CD14-positive monocyte (primary cell): ENCODE results near the gene NDUFA12. TPM values are rescaled to one million over a fixed set of nuclear protein-coding genes. Genes with fewer than 3 reads are reported as not detected.

Experiments used
- DNase-seq, 3 donors: peaks; one replicate each; pipeline ENCODE4 v3.0.0-alpha.2; 2011 to 2022
- H2AFZ ChIP-seq: 2 replicates; pipeline ENCODE4 v1.6.0; 2012; ENCODE audit warnings: mild to moderate bottlenecking, low read depth, low read length, inconsistent platforms; ENCODE audit not compliant: insufficient read depth, poor library complexity, severe bottlenecking
- H3K27ac ChIP-seq, 2 donors: 1 replicate in 1 of 2; 2 replicates in 1 of 2; pipeline ENCODE4 v1.5.1; 2012 to 2013; ENCODE audit warnings: low read length in 2 of 2, control low read depth in 1 of 2, inconsistent platforms in 1 of 2, low read depth in 1 of 2, mild to moderate bottlenecking in 1 of 2
- H3K27me3 ChIP-seq, 2 donors: one replicate each; pipeline versions ENCODE4 v1.6.0 to v1.6.1; 2011 to 2013; ENCODE audit warnings: low read length in 2 of 2; ENCODE audit not compliant: control insufficient read depth in 2 of 2, insufficient read depth in 2 of 2
- H3K36me3 ChIP-seq, 2 donors: replicated peaks in 1 of 2; 1 replicate in 1 of 2; 2 replicates in 1 of 2; pipeline versions ENCODE4 v1.5.1 to v1.6.1; 2012 to 2013; ENCODE audit warnings: low read length in 2 of 2, control low read depth in 1 of 2, inconsistent platforms in 1 of 2, mild to moderate bottlenecking in 1 of 2; ENCODE audit not compliant: insufficient read depth in 2 of 2, control insufficient read depth in 1 of 2
- H3K4me1 ChIP-seq, 2 donors: 1 replicate in 1 of 2; 2 replicates in 1 of 2; pipeline versions ENCODE4 v1.5.1 to v1.6.1; 2012 to 2013; ENCODE audit warnings: low read length in 2 of 2, control low read depth in 1 of 2, inconsistent platforms in 1 of 2, mild to moderate bottlenecking in 1 of 2, moderate library complexity in 1 of 2; ENCODE audit not compliant: insufficient read depth in 2 of 2, control insufficient read depth in 1 of 2
- H3K4me2 ChIP-seq: replicated peaks from 2 replicates; pipeline ENCODE3; 2012; ENCODE audit warnings: low read length, moderate library complexity, mild to moderate bottlenecking; ENCODE audit not compliant: poor library complexity, severe bottlenecking; ENCODE audit errors: extremely low read depth
- H3K4me3 ChIP-seq, 3 experiments: fragments of 200-600 bp in 1 of 3; sonication (generic) in 1 of 3; replicated peaks in 1 of 3; 1 replicate in 2 of 3; 2 replicates in 1 of 3; pipeline ENCODE4 v1.5.1; 2011 to 2013; ENCODE audit warnings: low read length in 3 of 3, mild to moderate bottlenecking in 3 of 3, control low read depth in 2 of 3, low read depth in 2 of 3, inconsistent platforms in 1 of 3, moderate library complexity in 1 of 3
- H3K79me2 ChIP-seq: 2 replicates; pipeline ENCODE4 v1.6.0; 2012; ENCODE audit warnings: mild to moderate bottlenecking, control low read depth, inconsistent platforms, low read length, moderate library complexity; ENCODE audit not compliant: insufficient read depth
- H3K9ac ChIP-seq: 2 replicates; pipeline ENCODE4 v1.6.0; 2017; ENCODE audit warnings: low read length, mild to moderate bottlenecking; ENCODE audit not compliant: insufficient read depth, poor library complexity, severe bottlenecking
- H3K9me3 ChIP-seq, 2 donors: replicated peaks in 1 of 2; 1 replicate in 1 of 2; 2 replicates in 1 of 2; pipeline versions ENCODE4 v1.5.1 to v1.6.1; 2012 to 2013; ENCODE audit warnings: low read length in 2 of 2, control low read depth in 1 of 2; ENCODE audit not compliant: control insufficient read depth in 1 of 2, insufficient read depth in 1 of 2
- H4K20me1 ChIP-seq: 2 replicates; pipeline ENCODE4 v1.6.0; 2012; ENCODE audit warnings: mild to moderate bottlenecking, low read length, control low read depth, moderate library complexity; ENCODE audit not compliant: insufficient read depth
- H3K27ac Mint-ChIP-seq, 7 donors: one replicate each; pipeline ENCODE4 v1.8.0; 2020; ENCODE audit warnings: mild to moderate bottlenecking in 7 of 7, mixed read lengths in 7 of 7, moderate library complexity in 6 of 7, inconsistent platforms in 2 of 7
- H3K27me3 Mint-ChIP-seq, 3 donors: one replicate each; pipeline ENCODE4 v1.8.0; 2021 to 2022; ENCODE audit warnings: low read depth in 3 of 3, mild to moderate bottlenecking in 3 of 3, mixed read lengths in 3 of 3, moderate library complexity in 3 of 3, inconsistent platforms in 1 of 3
- H3K36me3 Mint-ChIP-seq, 2 donors: one replicate each; pipeline ENCODE4 v1.8.0; 2020; ENCODE audit warnings: mixed read lengths in 2 of 2, inconsistent platforms in 1 of 2, mild to moderate bottlenecking in 1 of 2
- H3K4me1 Mint-ChIP-seq: one replicate; pipeline ENCODE4 v1.8.0; 2020; ENCODE audit warnings: mild to moderate bottlenecking, mixed read lengths
- H3K4me3 Mint-ChIP-seq, 2 donors: one replicate each; pipeline ENCODE4 v1.8.0; 2020; ENCODE audit warnings: mild to moderate bottlenecking in 2 of 2, mixed read lengths in 2 of 2, moderate library complexity in 1 of 2
- H3K9me3 Mint-ChIP-seq, 7 donors: one replicate each; pipeline ENCODE4 v1.8.0; 2020 to 2022; ENCODE audit warnings: mixed read lengths in 7 of 7, mild to moderate bottlenecking in 6 of 7, moderate library complexity in 6 of 7, inconsistent platforms in 2 of 7
- WGBS: methylation state at CpG from one replicate; pipeline ENCODE4 v1.1.5; 2013; ENCODE audit warnings: missing lambda C conversion rate; ENCODE audit not compliant: insufficient coverage; 5-methylcytosine and 5-hydroxymethylcytosine counted together
- intact Hi-C, 2 donors: fragments of 100-400 bp; cut with micrococcal nuclease; formaldehyde crosslinking; loops; one replicate each; pipeline versions ENCODE4 v1.15.0 to v1.15.1; 2023
- polyA plus RNA-seq, 3 donors: library from polyadenylated mRNA; depleted of rRNA in 1 of 3; unstranded in 2 of 3; stranded (reverse) in 1 of 3; fragments of 300-500 nt in 2 of 3; fragments of >200 nt in 1 of 3; fragmentation: Illumina TruSeq in 2 of 3; gene quantifications; 1 replicate in 2 of 3; 2 replicates in 1 of 3; pipeline ENCODE4 v1.2.3, GENCODE V29; 2012 to 2021
- TF ChIP-seq, protein P1 (sequence below): fragments of 200-600 bp; IDR thresholded peaks from one replicate; pipeline ENCODE4 v1.8.0; 2022; ENCODE audit warnings: antibody characterized with exemption, mild to moderate bottlenecking

NDUFA12 gene
- polyA plus RNA-seq, 3 donors = 105 to 302 (median 286) TPM

DNA sequence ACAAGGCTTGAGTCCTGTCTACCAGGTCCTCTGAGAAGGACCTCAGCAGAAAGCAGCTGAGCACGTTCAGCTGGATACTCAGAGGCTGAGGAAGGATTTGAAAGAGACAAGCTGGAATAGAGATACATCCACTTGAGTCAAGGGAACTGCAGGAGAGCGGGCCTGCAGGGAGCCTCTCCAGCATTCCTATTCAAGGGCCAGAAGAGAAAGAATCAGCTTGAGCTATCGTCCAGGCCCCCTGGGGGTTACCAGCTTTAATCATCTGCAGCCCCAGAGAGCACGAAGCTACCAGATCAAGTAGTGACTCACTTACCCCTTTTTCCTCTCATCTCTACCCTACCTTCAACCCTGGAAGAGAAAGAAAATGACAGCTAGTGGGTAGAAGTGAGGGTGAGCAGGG is 80.9 kb downstream of the NDUFA12 start:
- no peak overlapping the region for H3K4me3 Mint-ChIP-seq
- H3K4me1 Mint-ChIP-seq = no peaks in the 10 kb centered on the region
- Histone ChIP-seq H3K27ac (no peak overlapping the region), H3K79me2 (no peaks in the 10 kb centered on the region), H3K9me3 (no peaks in the 10 kb centered on the region), H2AFZ (no peak overlapping the region), H3K36me3 (no peaks in the 10 kb centered on the region), H4K20me1 (no peaks in the 10 kb centered on the region), H3K27me3 (no peaks in the 10 kb centered on the region), H3K4me1 (no peaks in the 10 kb centered on the region), H3K4me2 (no peak overlapping the region), H3K9ac (no peak overlapping the region), H3K4me3 (no peak overlapping the region)
- peaks cover 0 to 2% (median 0%) of the 10 kb centered on the region in 3 donors for H3K27me3 Mint-ChIP-seq
- no peaks in the 10 kb centered on the region for H3K36me3 Mint-ChIP-seq
- intact Hi-C loops = no loop called here
- 80% methylated on average over 1 of the region's 4 CpGs for WGBS
- TF ChIP-seq, protein P1, sequence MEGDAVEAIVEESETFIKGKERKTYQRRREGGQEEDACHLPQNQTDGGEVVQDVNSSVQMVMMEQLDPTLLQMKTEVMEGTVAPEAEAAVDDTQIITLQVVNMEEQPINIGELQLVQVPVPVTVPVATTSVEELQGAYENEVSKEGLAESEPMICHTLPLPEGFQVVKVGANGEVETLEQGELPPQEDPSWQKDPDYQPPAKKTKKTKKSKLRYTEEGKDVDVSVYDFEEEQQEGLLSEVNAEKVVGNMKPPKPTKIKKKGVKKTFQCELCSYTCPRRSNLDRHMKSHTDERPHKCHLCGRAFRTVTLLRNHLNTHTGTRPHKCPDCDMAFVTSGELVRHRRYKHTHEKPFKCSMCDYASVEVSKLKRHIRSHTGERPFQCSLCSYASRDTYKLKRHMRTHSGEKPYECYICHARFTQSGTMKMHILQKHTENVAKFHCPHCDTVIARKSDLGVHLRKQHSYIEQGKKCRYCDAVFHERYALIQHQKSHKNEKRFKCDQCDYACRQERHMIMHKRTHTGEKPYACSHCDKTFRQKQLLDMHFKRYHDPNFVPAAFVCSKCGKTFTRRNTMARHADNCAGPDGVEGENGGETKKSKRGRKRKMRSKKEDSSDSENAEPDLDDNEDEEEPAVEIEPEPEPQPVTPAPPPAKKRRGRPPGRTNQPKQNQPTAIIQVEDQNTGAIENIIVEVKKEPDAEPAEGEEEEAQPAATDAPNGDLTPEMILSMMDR = no peak
- no peak for DNase-seq
- peaks cover 0 to 6% (median 0%) of the 10 kb centered on the region in 7 donors for H3K9me3 Mint-ChIP-seq
- no peak overlapping the region for H3K27ac Mint-ChIP-seq

Other genes starting within 250 kb of the NDUFA12 start
- 10 to 100 TPM in 1 of 3 donors, 1 to 10 TPM in 2; 2.2 to 24.7 (median 6.0) TPM for gene NR2C1, start 69.9 kb upstream of the NDUFA12 start, polyA plus RNA-seq
- gene FGD6, start 213.8 kb upstream of the NDUFA12 start, polyA plus RNA-seq = 1 to 10 TPM; 4.0 to 8.1 (median 5.3) TPM
- gene VEZT, start 214.1 kb upstream of the NDUFA12 start, polyA plus RNA-seq = 10 to 100 TPM; 14.6 to 20.6 (median 16.7) TPM